LNCaP clone FGC (cell line): ENCODE data around the gene ENPP4.
"Not testable (repeated sequence)": the region's sequence is repeated elsewhere in the genome, so short reads cannot be mapped to it uniquely, and the experiment has no call there.

Experiments used
- DNase-seq: peaks from one replicate; pipeline ENCODE4 v3.0.0-alpha.2; 2011; ENCODE audit warnings: low read depth
- H3K4me3 ChIP-seq: 2 replicates; pipeline ENCODE4 v1.5.1; 2011; ENCODE audit warnings: mild to moderate bottlenecking, low read depth, low read length, control low read depth
- TF ChIP-seq, protein P1 (sequence below): IDR thresholded peaks from 2 replicates; pipeline ENCODE4 v1.5.1; 2012; ENCODE audit warnings: mild to moderate bottlenecking; ENCODE audit not compliant: control insufficient read depth, insufficient read depth; ENCODE audit errors: extremely low read depth

ENPP4 gene

GRCh38 chr6:46115634-46116033 lies 14.2 kb upstream of the ENPP4 start:
- TF ChIP-seq, protein P1, sequence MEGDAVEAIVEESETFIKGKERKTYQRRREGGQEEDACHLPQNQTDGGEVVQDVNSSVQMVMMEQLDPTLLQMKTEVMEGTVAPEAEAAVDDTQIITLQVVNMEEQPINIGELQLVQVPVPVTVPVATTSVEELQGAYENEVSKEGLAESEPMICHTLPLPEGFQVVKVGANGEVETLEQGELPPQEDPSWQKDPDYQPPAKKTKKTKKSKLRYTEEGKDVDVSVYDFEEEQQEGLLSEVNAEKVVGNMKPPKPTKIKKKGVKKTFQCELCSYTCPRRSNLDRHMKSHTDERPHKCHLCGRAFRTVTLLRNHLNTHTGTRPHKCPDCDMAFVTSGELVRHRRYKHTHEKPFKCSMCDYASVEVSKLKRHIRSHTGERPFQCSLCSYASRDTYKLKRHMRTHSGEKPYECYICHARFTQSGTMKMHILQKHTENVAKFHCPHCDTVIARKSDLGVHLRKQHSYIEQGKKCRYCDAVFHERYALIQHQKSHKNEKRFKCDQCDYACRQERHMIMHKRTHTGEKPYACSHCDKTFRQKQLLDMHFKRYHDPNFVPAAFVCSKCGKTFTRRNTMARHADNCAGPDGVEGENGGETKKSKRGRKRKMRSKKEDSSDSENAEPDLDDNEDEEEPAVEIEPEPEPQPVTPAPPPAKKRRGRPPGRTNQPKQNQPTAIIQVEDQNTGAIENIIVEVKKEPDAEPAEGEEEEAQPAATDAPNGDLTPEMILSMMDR, result no peak
- DNase-seq, result no peak
- no peak overlapping the region for H3K4me3 ChIP-seq

GRCh38 chr6:46116289-46116688 lies 13.5 kb upstream of the ENPP4 start:
- TF ChIP-seq, protein P1, result no peak
- no peak overlapping the region for H3K4me3 ChIP-seq
- DNase-seq, result no peak

GRCh38 chr6:46118157-46118556 lies 11.6 kb upstream of the ENPP4 start:
- TF ChIP-seq, protein P1, result no peak
- H3K4me3 ChIP-seq, result no peak overlapping the region
- no peak for DNase-seq

GRCh38 chr6:46118836-46119235 lies 11.0 kb upstream of the ENPP4 start:
- TF ChIP-seq, protein P1, result no peak
- no peak for DNase-seq
- no peak overlapping the region for H3K4me3 ChIP-seq

GRCh38 chr6:46119679-46120078 lies 10.1 kb upstream of the ENPP4 start:
- H3K4me3 ChIP-seq, DNase-seq: not testable (repeated sequence)

- H3K4me3 ChIP-seq, result peak overlapping the region; percentile 77
- TF ChIP-seq, protein P1, result no peak
- no peak for DNase-seq
These were observed 1.3 kb upstream of the ENPP4 start for GRCh38 chr6:46128476-46128875.

DNA sequence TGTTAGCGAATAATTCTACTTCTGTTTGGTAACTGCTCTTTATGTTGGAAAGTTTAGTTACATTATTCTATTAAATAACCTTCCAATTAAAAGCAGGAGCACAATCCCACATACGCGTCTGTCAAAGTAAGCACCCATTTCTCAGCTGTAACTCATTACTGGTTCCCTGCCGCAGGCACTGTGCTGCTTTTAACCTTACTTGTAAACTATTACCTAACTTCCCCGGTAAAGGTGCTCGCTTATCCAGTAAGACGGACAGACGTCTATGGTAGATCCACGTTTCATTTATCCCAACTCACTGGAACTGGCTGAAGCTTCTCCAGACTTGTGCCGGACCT lies 529 bp upstream of the ENPP4 start:
- peak; percentile 13 for DNase-seq
- peak overlapping the region; percentile 77 for H3K4me3 ChIP-seq
- TF ChIP-seq, protein P1, result no peak

DNA sequence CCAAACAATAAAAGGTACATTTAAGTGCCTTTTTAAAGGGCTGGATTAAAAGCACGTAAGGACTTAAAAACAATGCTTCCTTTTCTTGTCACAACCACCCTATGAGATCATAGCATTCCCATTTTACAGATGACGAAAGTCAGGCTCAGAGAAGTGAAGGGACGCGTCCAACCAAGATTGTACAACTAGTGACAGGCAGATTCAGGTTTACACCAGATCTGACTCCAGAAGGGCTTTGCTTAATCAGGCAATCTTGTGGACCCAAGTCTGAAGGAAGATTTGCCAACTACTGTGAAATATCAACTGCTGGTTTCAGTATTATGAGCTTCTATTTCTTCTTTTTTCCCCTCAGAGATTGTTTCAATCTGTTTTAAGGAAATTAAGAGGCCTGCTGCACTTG lies 877 bp downstream of the ENPP4 start:
- peak overlapping the region; percentile 77 for H3K4me3 ChIP-seq

GRCh38 chr6:46131291-46131690 lies 1.5 kb downstream of the ENPP4 start:
- DNase-seq, result not testable (repeated sequence)

More for the DNA sequence above, 877 bp downstream of the ENPP4 start:
- DNase-seq, result no peak
- TF ChIP-seq, protein P1, result no peak

More at GRCh38 chr6:46131291-46131690, 1.5 kb downstream of the ENPP4 start:
- not testable (repeated sequence) for H3K4me3 ChIP-seq
